HEK293 (cell line): ENCODE data around the gene SLC1A2.

ENCODE experiments used
- CTCF ChIA-PET: fragments of 350-600 bp; formaldehyde crosslinking; extraction: SDS; loops from one replicate; lab custom pipeline; 2021; ENCODE audit warnings: antibody characterized with exemption; lab: Yijun Ruan, JAX
- POLR2A ChIA-PET: fragments of 300-600 bp; formaldehyde crosslinking; extraction: SDS; loops from one replicate; lab custom pipeline; 2020; ENCODE audit warnings: antibody characterized with exemption, inconsistent platforms; lab: Yijun Ruan, JAX
- H3K27ac ChIP-seq: fragments of 200-500 bp; sonication (Bioruptor generic); 2 replicates; pipeline ENCODE4 v1.5.1; 2014; ENCODE audit warnings: low read depth, low read length, control low read depth, inconsistent platforms; ENCODE audit errors: extremely low read depth
- H3K36me3 ChIP-seq, 2 experiments: fragments of 200-500 bp in 1 of 2; sonication (Bioruptor generic) in 1 of 2; 1 replicate in 1 of 2; 2 replicates in 1 of 2; pipeline ENCODE4 v1.5.1; 2014 to 2017; ENCODE audit warnings: inconsistent platforms in 2 of 2, low read length in 2 of 2; ENCODE audit not compliant: control insufficient read depth in 2 of 2, insufficient read depth in 1 of 2
- H3K4me1 ChIP-seq: fragments of 200-500 bp; sonication (Bioruptor generic); 2 replicates; pipeline ENCODE4 v1.5.1; 2014; ENCODE audit warnings: mild to moderate bottlenecking, low read length, inconsistent platforms; ENCODE audit not compliant: control insufficient read depth, insufficient read depth
- H3K4me3 ChIP-seq: 2 replicates; pipeline ENCODE4 v1.5.1; 2011; ENCODE audit warnings: low read depth, mild to moderate bottlenecking, control low read depth, low read length, moderate library complexity
- H3K9me3 ChIP-seq: fragments of 200-500 bp; sonication (Bioruptor generic); 2 replicates; pipeline ENCODE4 v1.5.1; 2014; ENCODE audit warnings: low read depth, low read length, inconsistent platforms; ENCODE audit not compliant: control insufficient read depth, insufficient read depth
- EGR2 ChIP-seq: fragments of 450-650 bp; formaldehyde crosslinking; IDR thresholded peaks from 2 replicates; pipeline ENCODE4 v1.5.1; 2016; ENCODE audit warnings: low read depth, missing biosample characterization, missing genetic modification characterization
- KLF10 ChIP-seq: fragments of 450-650 bp; IDR thresholded peaks from 2 replicates; pipeline ENCODE4 v1.5.1; 2018; ENCODE audit warnings: missing biosample characterization, mild to moderate bottlenecking, missing genetic modification characterization
- PRDM4 ChIP-seq: fragments of 450-650 bp; formaldehyde crosslinking; IDR thresholded peaks from 2 replicates; pipeline ENCODE4 v1.5.1; 2017; ENCODE audit warnings: missing biosample characterization, missing genetic modification characterization
- TCF7L2 ChIP-seq: IDR thresholded peaks from 2 replicates; pipeline ENCODE4 v1.6.1; 2011; ENCODE audit warnings: low read depth, mild to moderate bottlenecking, inconsistent platforms, low read length, moderate library complexity, borderline replicate concordance
- ZBTB21 ChIP-seq: fragments of 450-650 bp; formaldehyde crosslinking; IDR thresholded peaks from 2 replicates; pipeline ENCODE4 v1.5.1; 2017; ENCODE audit warnings: missing biosample characterization, missing genetic modification characterization
- ZBTB26 ChIP-seq: fragments of 450-650 bp; formaldehyde crosslinking; optimal IDR thresholded peaks from 2 replicates; pipeline ENCODE3; 2016; ENCODE audit warnings: missing biosample characterization, mild to moderate bottlenecking, missing genetic modification characterization
- ZBTB49 ChIP-seq: fragments of 450-650 bp; formaldehyde crosslinking; IDR thresholded peaks from 2 replicates; pipeline ENCODE4 v1.5.1; 2016; ENCODE audit warnings: missing biosample characterization, missing genetic modification characterization, low read depth
- ZNF10 ChIP-seq: fragments of 450-650 bp; formaldehyde crosslinking; IDR thresholded peaks from 2 replicates; pipeline ENCODE4 v1.5.1; 2017; ENCODE audit warnings: missing biosample characterization, missing genetic modification characterization
- ZNF121 ChIP-seq: fragments of 450-650 bp; formaldehyde crosslinking; IDR thresholded peaks from 2 replicates; pipeline ENCODE4 v1.5.1; 2016; ENCODE audit warnings: missing biosample characterization, missing genetic modification characterization
- ZNF146 ChIP-seq: fragments of 450-650 bp; formaldehyde crosslinking; IDR thresholded peaks from 2 replicates; pipeline ENCODE4 v1.5.1; 2016; ENCODE audit warnings: missing biosample characterization, missing genetic modification characterization
- ZNF223 ChIP-seq: fragments of 450-650 bp; formaldehyde crosslinking; IDR thresholded peaks from 2 replicates; pipeline ENCODE4 v1.5.1; 2016; ENCODE audit warnings: missing biosample characterization, missing genetic modification characterization
- ZNF391 ChIP-seq: fragments of 450-650 bp; formaldehyde crosslinking; IDR thresholded peaks from 2 replicates; pipeline ENCODE4 v1.5.1; 2016; ENCODE audit warnings: low read depth, missing biosample characterization, missing genetic modification characterization, borderline replicate concordance
- ZNF433 ChIP-seq: fragments of 450-650 bp; formaldehyde crosslinking; IDR thresholded peaks from 2 replicates; pipeline ENCODE4 v1.5.1; 2016; ENCODE audit warnings: missing biosample characterization, missing genetic modification characterization, low read depth
- ZNF501 ChIP-seq: fragments of 450-650 bp; formaldehyde crosslinking; IDR thresholded peaks from 2 replicates; pipeline ENCODE4 v1.5.1; 2016; ENCODE audit warnings: missing biosample characterization, missing genetic modification characterization
- ZNF514 ChIP-seq: fragments of 450-650 bp; formaldehyde crosslinking; IDR thresholded peaks from 2 replicates; pipeline ENCODE4 v1.5.1; 2016; ENCODE audit warnings: missing biosample characterization, missing genetic modification characterization
- ZNF518A ChIP-seq: fragments of 450-650 bp; formaldehyde crosslinking; conservative IDR thresholded peaks from 2 replicates; pipeline ENCODE4 v1.5.1; 2016; ENCODE audit warnings: low read depth, missing biosample characterization, missing genetic modification characterization
- ZNF580 ChIP-seq: fragments of 450-650 bp; formaldehyde crosslinking; IDR thresholded peaks from 2 replicates; pipeline ENCODE4 v1.5.1; 2016; ENCODE audit warnings: missing biosample characterization, missing genetic modification characterization
- ZNF629 ChIP-seq: fragments of 450-650 bp; formaldehyde crosslinking; IDR thresholded peaks from 2 replicates; pipeline ENCODE4 v1.5.1; 2017; ENCODE audit warnings: missing biosample characterization, missing genetic modification characterization
- ZSCAN16 ChIP-seq: fragments of 450-650 bp; formaldehyde crosslinking; IDR thresholded peaks from 2 replicates; pipeline ENCODE4 v1.5.1; 2016; ENCODE audit warnings: missing biosample characterization, missing genetic modification characterization
- ZSCAN30 ChIP-seq: fragments of 450-650 bp; IDR thresholded peaks from 2 replicates; pipeline ENCODE4 v1.5.1; 2018; ENCODE audit warnings: missing biosample characterization, mild to moderate bottlenecking, missing genetic modification characterization, moderate library complexity
- ZXDB ChIP-seq: fragments of 450-650 bp; formaldehyde crosslinking; IDR thresholded peaks from 2 replicates; pipeline ENCODE4 v1.5.1; 2016; ENCODE audit warnings: missing biosample characterization, missing genetic modification characterization

Gene SLC1A2

GRCh38 chr11:35280727-35281126 is 138.6 kb downstream of the SLC1A2 start (continued):
- TF ChIP-seq ZNF391 (tag by site-specific recombination) (no peak), PRDM4 (tag by site-specific recombination) (no peak), ZBTB21 (tag by site-specific recombination) (no peak)

- H3K4me3 ChIP-seq: no peak overlapping the region
- CTCF ChIA-PET: interaction anchor here (0.8 kb wide), 1 partner anchor 103 kb away, joined by 4 read pairs; no protein-coding TSS in a partner anchor
- POLR2A ChIA-PET: no interaction called here
Observed at GRCh38 chr11:35277827-35278226, 141.5 kb downstream of the SLC1A2 start.

GRCh38 chr11:35276396-35277145 is 142.8 kb downstream of the SLC1A2 start:
- Histone ChIP-seq H3K4me3 (no peak overlapping the region), H3K36me3 (no peaks in the 10 kb centered on the region), H3K9me3 (no peaks in the 10 kb centered on the region), H3K27ac (no peak overlapping the region), H3K4me1 (no peaks in the 10 kb centered on the region)
- ChIA-PET POLR2A (no interaction called here), CTCF (interaction anchor here (1.0 kb wide), 1 partner anchor 38 kb away, joined by 3 read pairs; no protein-coding TSS in a partner anchor)
- TF ChIP-seq ZNF121 (tag by site-specific recombination): no peak
- TF ChIP-seq ZBTB26 (tag by site-specific recombination): no peak
- TF ChIP-seq ZNF629 (tag by site-specific recombination): no peak
- TF ChIP-seq ZNF518A (tag by site-specific recombination): no peak
- TF ChIP-seq ZNF223 (tag by site-specific recombination): no peak
- no peak for TF ChIP-seq ZXDB
- no peak for TF ChIP-seq ZSCAN30 (tag by site-specific recombination)
- no peak for TF ChIP-seq ZNF146
- TF ChIP-seq ZNF501: no peak
- no peak for TF ChIP-seq ZSCAN16 (tag by site-specific recombination)
- no peak for TF ChIP-seq ZNF514
- no peak for TF ChIP-seq ZNF433 (tag by site-specific recombination)

More at GRCh38 chr11:35277827-35278226, 141.5 kb downstream of the SLC1A2 start:
- Histone ChIP-seq H3K9me3 (no peaks in the 10 kb centered on the region), H3K4me1 (no peaks in the 10 kb centered on the region), H3K36me3 (no peaks in the 10 kb centered on the region), H3K27ac (no peak overlapping the region)
- no peak for TF ChIP-seq KLF10 (tag by site-specific recombination)
- no peak for TF ChIP-seq ZNF580
- no peak for TF ChIP-seq EGR2 (tag by site-specific recombination)
- no peak for TF ChIP-seq ZNF10 (tag by site-specific recombination)
- no peak for TF ChIP-seq ZBTB49
- no peak for TF ChIP-seq TCF7L2
